Measurements from ENCODE around the gene FMN2.

DNA sequence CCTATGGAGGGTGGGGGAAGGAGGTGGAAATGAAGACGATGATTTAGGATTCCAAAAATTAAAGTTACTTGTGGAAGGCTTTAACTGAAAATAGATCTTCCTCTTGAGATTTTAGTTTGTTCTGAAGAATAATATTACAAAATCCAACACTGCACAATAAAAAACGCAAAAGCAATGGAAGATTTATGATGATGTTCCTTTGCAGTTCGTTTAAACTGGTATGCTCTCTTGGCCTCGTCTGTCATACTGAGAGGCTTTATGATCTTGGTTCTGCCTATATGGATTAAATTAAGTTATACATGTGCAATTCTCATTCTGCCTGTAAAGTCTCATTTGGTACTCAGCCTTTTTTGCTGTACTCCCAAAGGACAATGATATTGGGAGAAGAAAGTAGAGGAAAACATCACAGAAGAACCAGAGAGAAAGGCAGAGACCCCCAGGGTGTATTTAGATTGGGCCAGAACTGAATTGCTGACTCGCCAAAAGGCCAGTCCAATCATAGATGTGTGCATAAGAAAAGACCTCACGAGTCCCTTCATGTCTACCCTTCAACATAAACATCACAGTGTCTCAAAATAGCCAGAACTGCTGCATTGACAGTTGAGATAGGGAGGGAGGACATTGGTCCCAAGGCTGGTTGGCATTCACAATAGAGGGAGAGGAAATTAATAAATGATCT is 331.7 kb downstream of the FMN2 start:
- TF ChIP-seq, protein P1, sequence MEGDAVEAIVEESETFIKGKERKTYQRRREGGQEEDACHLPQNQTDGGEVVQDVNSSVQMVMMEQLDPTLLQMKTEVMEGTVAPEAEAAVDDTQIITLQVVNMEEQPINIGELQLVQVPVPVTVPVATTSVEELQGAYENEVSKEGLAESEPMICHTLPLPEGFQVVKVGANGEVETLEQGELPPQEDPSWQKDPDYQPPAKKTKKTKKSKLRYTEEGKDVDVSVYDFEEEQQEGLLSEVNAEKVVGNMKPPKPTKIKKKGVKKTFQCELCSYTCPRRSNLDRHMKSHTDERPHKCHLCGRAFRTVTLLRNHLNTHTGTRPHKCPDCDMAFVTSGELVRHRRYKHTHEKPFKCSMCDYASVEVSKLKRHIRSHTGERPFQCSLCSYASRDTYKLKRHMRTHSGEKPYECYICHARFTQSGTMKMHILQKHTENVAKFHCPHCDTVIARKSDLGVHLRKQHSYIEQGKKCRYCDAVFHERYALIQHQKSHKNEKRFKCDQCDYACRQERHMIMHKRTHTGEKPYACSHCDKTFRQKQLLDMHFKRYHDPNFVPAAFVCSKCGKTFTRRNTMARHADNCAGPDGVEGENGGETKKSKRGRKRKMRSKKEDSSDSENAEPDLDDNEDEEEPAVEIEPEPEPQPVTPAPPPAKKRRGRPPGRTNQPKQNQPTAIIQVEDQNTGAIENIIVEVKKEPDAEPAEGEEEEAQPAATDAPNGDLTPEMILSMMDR (conservative IDR thresholded peaks at IDR 0.05 in 1 of 2, IDR thresholded peaks at IDR 0.05 in 1 of 2; ENCODE audit: extremely low read depth in 1 of 2, insufficient read depth in 1 of 2, low read depth in 1 of 2, low read length in 2 of 2) = no peak
- no peak for TF ChIP-seq EZH2 (IDR thresholded peaks at IDR 0.05; ENCODE audit: borderline replicate concordance, low read length)
